Activated CD8-positive, alpha-beta T cell treated with anti-CD3 and anti-CD28 coated beads, Interleukin-2, amount 10 ng/mL, durations not matched to agents 7 days and 5 days (primary cell): ENCODE measurements around the gene NUMB. TPM values are rescaled to one million over a fixed set of nuclear protein-coding genes. Genes with fewer than 3 reads are reported as not detected.
"Not testable (repeated sequence)": the region's sequence is repeated elsewhere in the genome, so short reads cannot be mapped to it uniquely, and the experiment has no call there.

Source experiments
- ATAC-seq: fragments of 150-1000 bp; cut with Tn5 transposase; one replicate; pipeline ENCODE4 v1.10.0; 2021; ENCODE audit warnings: moderate library complexity
- CTCF ChIA-PET: fragments of 350-600 bp; sonication (Branson Sonifier 250); formaldehyde crosslinking; loops from one replicate; lab custom pipeline; 2021; ENCODE audit warnings: antibody characterized with exemption; lab: Charles Lee
- POLR2A ChIA-PET: fragments of 350-600 bp; sonication (Branson Sonifier 250); formaldehyde crosslinking; loops from one replicate; lab custom pipeline; 2021; ENCODE audit warnings: antibody characterized with exemption; lab: Charles Lee
- DNase-seq: peaks from one replicate; pipeline ENCODE4 v3.0.0-alpha.2; 2020
- H3K27ac Mint-ChIP-seq: one replicate; pipeline ENCODE4 v1.8.0; 2021; ENCODE audit warnings: mild to moderate bottlenecking, mixed read lengths
- H3K27me3 Mint-ChIP-seq: one replicate; pipeline ENCODE4 v1.8.0; 2021; ENCODE audit warnings: low read depth, mixed read lengths
- H3K36me3 Mint-ChIP-seq: one replicate; pipeline ENCODE4 v1.8.0; 2021; ENCODE audit warnings: low read depth, mixed read lengths
- H3K4me1 Mint-ChIP-seq: one replicate; pipeline ENCODE4 v1.8.0; 2021; ENCODE audit warnings: low read depth, mixed read lengths
- H3K4me3 Mint-ChIP-seq: one replicate; pipeline ENCODE4 v1.8.0; 2021; ENCODE audit warnings: mild to moderate bottlenecking, mixed read lengths
- H3K9me3 Mint-ChIP-seq: one replicate; pipeline ENCODE4 v1.8.0; 2022; ENCODE audit warnings: mixed read lengths; ENCODE audit not compliant: insufficient read depth
- total RNA-seq, 2 experiments: library from RNA; stranded (reverse); gene quantifications; one replicate each; pipeline ENCODE4 v1.2.3, GENCODE V29; 2021

NUMB gene
- total RNA-seq, 2 experiments from 2014 or later = 37.7 to 40.2 TPM

- H3K27me3 Mint-ChIP-seq, H3K9me3 Mint-ChIP-seq, H3K27ac Mint-ChIP-seq, ATAC-seq, CTCF ChIA-PET, H3K4me3 Mint-ChIP-seq, H3K4me1 Mint-ChIP-seq, POLR2A ChIA-PET, DNase-seq: not testable (repeated sequence)
- peaks cover 19% of the 10 kb centered on the region for H3K36me3 Mint-ChIP-seq
Observed at GRCh38 chr14:73406248-73406647, 52.1 kb downstream of the NUMB start.

- ATAC-seq = no peak
- CTCF ChIA-PET = no interaction called here
- Mint-ChIP-seq H3K27me3 (no peaks in the 10 kb centered on the region), H3K4me3 (no peak overlapping the region), H3K27ac (no peak overlapping the region), H3K4me1 (no peaks in the 10 kb centered on the region), H3K36me3 (peaks cover 14% of the 10 kb centered on the region), H3K9me3 (no peaks in the 10 kb centered on the region)
- no peak for DNase-seq
- POLR2A ChIA-PET = no interaction called here
Observed at GRCh38 chr14:73403181-73403752, 55.1 kb downstream of the NUMB start.

GRCh38 chr14:73402579-73402978 is 55.8 kb downstream of the NUMB start:
- Mint-ChIP-seq H3K27me3 (no peaks in the 10 kb centered on the region), H3K4me1 (no peaks in the 10 kb centered on the region), H3K27ac (no peak overlapping the region), H3K9me3 (no peaks in the 10 kb centered on the region), H3K4me3 (no peak overlapping the region), H3K36me3 (peaks cover 13% of the 10 kb centered on the region)
- ATAC-seq (no peak), DNase-seq (no peak)
- POLR2A ChIA-PET = no interaction called here
- CTCF ChIA-PET = no interaction called here

GRCh38 chr14:73397810-73398209 is 60.5 kb downstream of the NUMB start:
- no peak for DNase-seq
- Mint-ChIP-seq H3K27ac (no peak overlapping the region), H3K9me3 (no peaks in the 10 kb centered on the region), H3K4me1 (peaks cover 3% of the 10 kb centered on the region), H3K36me3 (no peaks in the 10 kb centered on the region), H3K4me3 (no peak overlapping the region), H3K27me3 (no peaks in the 10 kb centered on the region)
- ATAC-seq = no peak
- ChIA-PET POLR2A (no interaction called here), CTCF (no interaction called here)

- DNase-seq (no peak), ATAC-seq (no peak)
- Mint-ChIP-seq H3K4me3 (no peak overlapping the region), H3K27me3 (no peaks in the 10 kb centered on the region), H3K36me3 (no peaks in the 10 kb centered on the region), H3K9me3 (no peaks in the 10 kb centered on the region), H3K27ac (no peak overlapping the region), H3K4me1 (peaks cover 7% of the 10 kb centered on the region)
- CTCF ChIA-PET = no interaction called here
- POLR2A ChIA-PET = no interaction called here
Observed at GRCh38 chr14:73394317-73394716, 64.0 kb downstream of the NUMB start.

- POLR2A ChIA-PET = no interaction called here
- no peaks in the 10 kb centered on the region for H3K27me3 Mint-ChIP-seq
- no peak overlapping the region for H3K4me3 Mint-ChIP-seq
- peaks cover 7% of the 10 kb centered on the region for H3K4me1 Mint-ChIP-seq
- no peaks in the 10 kb centered on the region for H3K36me3 Mint-ChIP-seq
- no peak for DNase-seq
- CTCF ChIA-PET = no interaction called here
- H3K27ac Mint-ChIP-seq = no peak overlapping the region
- ATAC-seq = no peak
- no peaks in the 10 kb centered on the region for H3K9me3 Mint-ChIP-seq
Observed at GRCh38 chr14:73393375-73393774, 65.0 kb downstream of the NUMB start.

GRCh38 chr14:73392329-73393257 is 65.8 kb downstream of the NUMB start:
- POLR2A ChIA-PET = no interaction called here

GRCh38 chr14:73387860-73388259 is 70.5 kb downstream of the NUMB start:
- DNase-seq, POLR2A ChIA-PET, CTCF ChIA-PET, H3K27me3 Mint-ChIP-seq, H3K4me3 Mint-ChIP-seq, H3K36me3 Mint-ChIP-seq, H3K4me1 Mint-ChIP-seq, ATAC-seq, H3K9me3 Mint-ChIP-seq, H3K27ac Mint-ChIP-seq: not testable (repeated sequence)

More at GRCh38 chr14:73392329-73393257, 65.8 kb downstream of the NUMB start:
- no peaks in the 10 kb centered on the region for H3K9me3 Mint-ChIP-seq
- no peak for DNase-seq
- H3K4me3 Mint-ChIP-seq = no peak overlapping the region
- no peaks in the 10 kb centered on the region for H3K27me3 Mint-ChIP-seq
- no peak for ATAC-seq
- CTCF ChIA-PET = no interaction called here
- no peaks in the 10 kb centered on the region for H3K36me3 Mint-ChIP-seq
- peaks cover 7% of the 10 kb centered on the region for H3K4me1 Mint-ChIP-seq
- no peak overlapping the region for H3K27ac Mint-ChIP-seq

GRCh38 chr14:73386342-73386741 is 72.0 kb downstream of the NUMB start:
- Mint-ChIP-seq H3K9me3 (peaks cover 3% of the 10 kb centered on the region), H3K4me1 (no peaks in the 10 kb centered on the region), H3K36me3 (peaks cover 11% of the 10 kb centered on the region), H3K27ac (no peak overlapping the region), H3K4me3 (no peak overlapping the region), H3K27me3 (no peaks in the 10 kb centered on the region)
- CTCF ChIA-PET = no interaction called here
- no peak for ATAC-seq
- POLR2A ChIA-PET = no interaction called here
- DNase-seq = no peak

GRCh38 chr14:73385021-73385420 is 73.3 kb downstream of the NUMB start:
- ATAC-seq, H3K9me3 Mint-ChIP-seq, H3K4me1 Mint-ChIP-seq, H3K27ac Mint-ChIP-seq, H3K27me3 Mint-ChIP-seq, CTCF ChIA-PET, POLR2A ChIA-PET, H3K4me3 Mint-ChIP-seq, DNase-seq: not testable (repeated sequence)
- peaks cover 11% of the 10 kb centered on the region for H3K36me3 Mint-ChIP-seq

GRCh38 chr14:73383356-73383755 is 75.0 kb downstream of the NUMB start:
- Mint-ChIP-seq H3K27me3 (no peaks in the 10 kb centered on the region), H3K36me3 (peaks cover 11% of the 10 kb centered on the region), H3K4me1 (peaks cover 2% of the 10 kb centered on the region), H3K9me3 (peaks cover 3% of the 10 kb centered on the region), H3K4me3 (no peak overlapping the region), H3K27ac (no peak overlapping the region)
- CTCF ChIA-PET = no interaction called here
- DNase-seq = no peak
- POLR2A ChIA-PET = no interaction called here
- no peak for ATAC-seq

- H3K9me3 Mint-ChIP-seq = peaks cover 3% of the 10 kb centered on the region
- no peak for ATAC-seq
- H3K36me3 Mint-ChIP-seq = peaks cover 11% of the 10 kb centered on the region
- DNase-seq = no peak
- CTCF ChIA-PET = no interaction called here
- H3K4me3 Mint-ChIP-seq = no peak overlapping the region
- POLR2A ChIA-PET = no interaction called here
- no peaks in the 10 kb centered on the region for H3K27me3 Mint-ChIP-seq
- peaks cover 2% of the 10 kb centered on the region for H3K4me1 Mint-ChIP-seq
- no peak overlapping the region for H3K27ac Mint-ChIP-seq
Observed at GRCh38 chr14:73381380-73382013, 76.8 kb downstream of the NUMB start.
